Measurements from ENCODE around the gene PLA2G2C. TPM values are rescaled to one million over a fixed set of nuclear protein-coding genes. Genes with fewer than 3 reads are reported as not detected.

PLA2G2C gene, protein sequence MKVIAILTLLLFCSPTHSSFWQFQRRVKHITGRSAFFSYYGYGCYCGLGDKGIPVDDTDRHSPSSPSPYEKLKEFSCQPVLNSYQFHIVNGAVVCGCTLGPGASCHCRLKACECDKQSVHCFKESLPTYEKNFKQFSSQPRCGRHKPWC
- total RNA-seq, result not detected in 2 replicates

DNA sequence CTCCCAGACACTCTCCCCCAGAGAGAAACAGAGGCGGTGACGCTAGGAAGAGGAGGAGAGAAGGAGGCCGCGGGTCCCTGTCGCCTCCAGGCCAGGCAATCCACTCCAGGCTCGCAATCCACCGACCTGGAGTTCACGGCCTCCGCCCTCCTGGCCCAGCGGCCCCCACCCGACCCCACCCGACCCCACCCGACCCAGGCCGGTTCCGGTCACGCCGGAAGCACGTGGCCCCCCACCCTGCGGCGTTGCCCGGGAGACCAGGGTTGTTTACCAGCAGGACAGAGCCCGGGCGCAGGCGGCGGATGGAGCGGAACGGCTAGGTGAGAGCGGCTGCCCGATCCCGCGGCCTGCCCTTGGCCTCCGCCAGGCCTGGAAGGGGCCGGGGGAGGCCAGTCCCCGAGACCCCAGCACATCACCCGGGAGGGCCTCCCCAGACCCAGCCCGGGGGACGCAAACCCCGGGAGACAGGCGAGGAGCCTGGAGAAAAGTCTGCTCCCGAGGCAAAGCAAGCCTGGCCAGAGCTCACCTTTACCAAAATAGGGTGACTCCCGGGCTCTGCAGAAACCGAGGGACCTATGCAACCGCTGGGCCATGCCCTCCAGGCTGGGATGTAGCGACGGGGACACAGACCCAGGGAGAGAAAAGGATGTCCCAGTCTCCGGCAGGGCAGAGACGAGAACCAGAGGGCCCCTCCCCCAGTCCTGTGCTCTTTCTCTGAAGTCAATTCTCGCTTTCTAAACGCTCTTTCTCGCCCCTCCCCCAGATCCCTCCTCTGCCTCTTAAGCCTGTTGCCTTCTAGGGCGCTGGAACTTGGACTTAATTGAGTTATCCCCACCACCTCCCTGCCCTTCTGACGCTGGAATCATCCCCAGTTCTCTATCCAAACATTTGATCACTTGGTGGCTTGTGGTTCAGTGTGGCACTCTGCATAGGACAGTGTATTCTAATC, at the start of gene PLA2G2C, which contains the start of gene UBXN10:
PLA2G2C (minus strand) TSS at position 685 of the 949 bp plus-strand sequence. CDS start 9,155 bp downstream, outside the sequence.
UBXN10 (plus strand) TSS at position 263 of the 949 bp plus-strand sequence. CDS start 4,466 bp downstream, outside the sequence.

DNA sequence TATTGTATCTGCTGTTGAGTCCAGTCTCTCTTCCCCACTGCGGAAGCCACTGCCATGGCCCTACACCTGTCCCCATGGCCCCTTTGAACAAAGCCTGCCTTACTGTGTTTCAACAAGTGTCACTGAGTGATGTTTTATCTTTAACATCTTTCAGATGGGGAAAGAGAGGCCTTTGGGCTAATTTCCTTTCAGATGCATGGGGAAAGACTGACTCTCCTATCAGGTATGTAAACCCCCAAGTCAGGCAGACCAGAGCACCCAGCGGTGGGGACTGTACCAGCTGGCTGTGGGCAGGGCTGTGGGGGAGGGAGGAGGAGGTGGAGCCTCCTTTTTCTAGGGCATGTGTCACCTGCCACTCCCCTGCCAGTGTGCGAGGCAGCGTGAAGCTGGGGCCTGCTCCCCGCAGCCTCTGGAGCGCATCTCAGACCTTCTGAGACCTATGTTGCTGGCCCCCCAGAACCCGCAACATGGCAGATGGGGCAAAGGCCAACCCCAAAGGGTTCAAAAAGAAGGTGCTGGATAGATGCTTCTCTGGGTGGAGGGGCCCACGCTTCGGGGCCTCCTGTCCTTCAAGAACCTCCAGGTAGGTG, 47.3 kb downstream of the PLA2G2C start, which contains the start of gene PLA2G2F:
PLA2G2F (plus strand) TSS at position 363 of the 590 bp plus-strand sequence; CDS start at position 468, 105 bp downstream.

DNA sequence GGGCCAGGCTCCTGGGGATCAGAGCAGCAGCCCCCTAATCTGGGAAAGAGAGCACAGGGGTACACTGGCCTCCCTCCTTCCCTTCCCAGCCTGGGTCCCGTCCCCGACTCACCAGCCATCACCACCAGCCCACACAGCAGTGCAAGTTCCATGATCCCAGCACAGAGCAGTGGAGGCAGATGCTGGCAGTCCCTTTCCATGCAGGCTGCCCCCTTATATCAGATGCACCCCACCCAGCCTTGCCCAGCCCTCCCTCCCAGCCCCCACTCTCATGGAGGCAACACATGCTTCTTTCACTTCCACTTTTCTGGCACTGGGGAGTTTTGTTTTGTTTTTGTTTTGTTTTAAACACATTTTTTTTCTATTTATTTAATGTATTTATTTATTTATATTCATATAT, 67.0 kb downstream of the PLA2G2C start, which contains the start of gene PLA2G2D:
PLA2G2D (minus strand) TSS at position 190 of the 400 bp plus-strand sequence; CDS start at position 152, 38 bp downstream.

Other genes starting within 250 kb of the PLA2G2C start
- gene PLA2G2A, start 206.9 kb downstream of the PLA2G2C start, total RNA-seq, result not detected in 2 replicates
- gene PLA2G5, start 116.3 kb downstream of the PLA2G2C start, total RNA-seq, result 0.36 and 0.52 TPM in 2 replicates
- not detected in 2 replicates for gene PLA2G2D, start 67.0 kb downstream of the PLA2G2C start, total RNA-seq
- not detected in 2 replicates for gene PLA2G2F, start 47.2 kb downstream of the PLA2G2C start, total RNA-seq
- not detected in 2 replicates for gene UBXN10, start 422 bp downstream of the PLA2G2C start, total RNA-seq
- not detected in 2 replicates for gene VWA5B1, start 104.4 kb upstream of the PLA2G2C start, total RNA-seq